Measurements from ENCODE around the gene SMNDC1. TPM values are rescaled to one million over a fixed set of nuclear protein-coding genes. Genes with fewer than 3 reads are reported as not detected.

The SMNDC1 gene
- total RNA-seq, 1 donor from 2014 or later = 46.7 TPM

GRCh38 chr10:110268971-110269370 lies 35.7 kb downstream of the SMNDC1 start:
- Histone ChIP-seq H3K36me3 (ENCODE audit: insufficient read depth, low read length) (no peaks in the 10 kb centered on the region), H3K27ac (ENCODE audit: low read depth, low read length) (no peak overlapping the region), H3K4me3 (ENCODE audit: insufficient read depth, low read depth, low read length) (no peak overlapping the region), H3K9me3 (ENCODE audit: insufficient read depth, low read depth, low read length) (no peaks in the 10 kb centered on the region), H3K79me2 (ENCODE audit: insufficient read depth, low read length) (no peaks in the 10 kb centered on the region), H3K4me1 (ENCODE audit: insufficient read depth, low read length) (no peaks in the 10 kb centered on the region), H2AFZ (ENCODE audit: low read depth, low read length) (no peak overlapping the region), H3K9ac (ENCODE audit: low read length) (no peak overlapping the region), H4K20me1 (ENCODE audit: insufficient read depth, low read length) (no peaks in the 10 kb centered on the region), H3K27me3 (ENCODE audit: insufficient read depth, low read length) (no peaks in the 10 kb centered on the region), H3K4me2 (ENCODE audit: low read length) (peak overlapping the region; percentile 30)
- peaks cover 12% of the 10 kb centered on the region for H3K4me1 Mint-ChIP-seq (ENCODE audit: low read depth, unreplicated experiment)
- H3K4me3 Mint-ChIP-seq (ENCODE audit: unreplicated experiment) = no peak overlapping the region
- no peaks in the 10 kb centered on the region for H3K36me3 Mint-ChIP-seq (ENCODE audit: low read depth, unreplicated experiment)
- no peaks in the 10 kb centered on the region for H3K9me3 Mint-ChIP-seq (ENCODE audit: unreplicated experiment)
- FAIRE-seq (no peak), DNase-seq (ENCODE audit: low read depth) (no peak)
- no peaks in the 10 kb centered on the region for H3K27me3 Mint-ChIP-seq (ENCODE audit: low read depth, unreplicated experiment)
- TF ChIP-seq EZH2 (IDR thresholded peaks at IDR 0.05; ENCODE audit: insufficient read depth, low read length) (no peak), CTCF (IDR thresholded peaks at IDR 0.05; ENCODE audit: insufficient read depth, low read depth, low read length) (no peak)
- no peak overlapping the region for H3K27ac Mint-ChIP-seq (ENCODE audit: unreplicated experiment)

- no peak overlapping the region for H3K27ac Mint-ChIP-seq (ENCODE audit: unreplicated experiment)
- Histone ChIP-seq H3K4me1 (ENCODE audit: insufficient read depth, low read length) (no peaks in the 10 kb centered on the region), H3K27ac (ENCODE audit: low read depth, low read length) (no peak overlapping the region), H3K4me2 (ENCODE audit: low read length) (no peak overlapping the region), H3K4me3 (ENCODE audit: insufficient read depth, low read depth, low read length) (no peak overlapping the region), H3K79me2 (ENCODE audit: insufficient read depth, low read length) (no peaks in the 10 kb centered on the region), H2AFZ (ENCODE audit: low read depth, low read length) (no peak overlapping the region), H3K9me3 (ENCODE audit: insufficient read depth, low read depth, low read length) (no peaks in the 10 kb centered on the region), H3K9ac (ENCODE audit: low read length) (no peak overlapping the region), H3K36me3 (ENCODE audit: insufficient read depth, low read length) (no peaks in the 10 kb centered on the region), H4K20me1 (ENCODE audit: insufficient read depth, low read length) (no peaks in the 10 kb centered on the region), H3K27me3 (ENCODE audit: insufficient read depth, low read length) (no peaks in the 10 kb centered on the region)
- peaks cover 9% of the 10 kb centered on the region for H3K4me1 Mint-ChIP-seq (ENCODE audit: low read depth, unreplicated experiment)
- H3K9me3 Mint-ChIP-seq (ENCODE audit: unreplicated experiment) = no peaks in the 10 kb centered on the region
- DNase-seq (ENCODE audit: low read depth) (no peak), FAIRE-seq (no peak)
- H3K36me3 Mint-ChIP-seq (ENCODE audit: low read depth, unreplicated experiment) = no peaks in the 10 kb centered on the region
- H3K27me3 Mint-ChIP-seq (ENCODE audit: low read depth, unreplicated experiment) = no peaks in the 10 kb centered on the region
- TF ChIP-seq EZH2 (IDR thresholded peaks at IDR 0.05; ENCODE audit: insufficient read depth, low read length) = no peak
- TF ChIP-seq CTCF (IDR thresholded peaks at IDR 0.05; ENCODE audit: insufficient read depth, low read depth, low read length) = no peak
- H3K4me3 Mint-ChIP-seq (ENCODE audit: unreplicated experiment) = no peak overlapping the region
Observed at GRCh38 chr10:110268442-110268841, 36.3 kb downstream of the SMNDC1 start.

- Histone ChIP-seq H3K4me3 (ENCODE audit: insufficient read depth, low read depth, low read length) (no peak overlapping the region), H4K20me1 (ENCODE audit: insufficient read depth, low read length) (no peaks in the 10 kb centered on the region), H3K4me1 (ENCODE audit: insufficient read depth, low read length) (no peaks in the 10 kb centered on the region), H3K9ac (ENCODE audit: low read length) (no peak overlapping the region), H3K79me2 (ENCODE audit: insufficient read depth, low read length) (no peaks in the 10 kb centered on the region), H3K4me2 (ENCODE audit: low read length) (no peak overlapping the region), H3K9me3 (ENCODE audit: insufficient read depth, low read depth, low read length) (no peaks in the 10 kb centered on the region), H3K27ac (ENCODE audit: low read depth, low read length) (no peak overlapping the region), H3K36me3 (ENCODE audit: insufficient read depth, low read length) (no peaks in the 10 kb centered on the region), H2AFZ (ENCODE audit: low read depth, low read length) (no peak overlapping the region), H3K27me3 (ENCODE audit: insufficient read depth, low read length) (no peaks in the 10 kb centered on the region)
- H3K27ac Mint-ChIP-seq (ENCODE audit: unreplicated experiment) = no peak overlapping the region
- H3K9me3 Mint-ChIP-seq (ENCODE audit: unreplicated experiment) = no peaks in the 10 kb centered on the region
- H3K4me3 Mint-ChIP-seq (ENCODE audit: unreplicated experiment) = no peak overlapping the region
- no peaks in the 10 kb centered on the region for H3K27me3 Mint-ChIP-seq (ENCODE audit: low read depth, unreplicated experiment)
- no peak for DNase-seq (ENCODE audit: low read depth)
- H3K4me1 Mint-ChIP-seq (ENCODE audit: low read depth, unreplicated experiment) = peaks cover 11% of the 10 kb centered on the region
- H3K36me3 Mint-ChIP-seq (ENCODE audit: low read depth, unreplicated experiment) = no peaks in the 10 kb centered on the region
- no peak for FAIRE-seq
- no peak for TF ChIP-seq CTCF (IDR thresholded peaks at IDR 0.05; ENCODE audit: insufficient read depth, low read depth, low read length)
- TF ChIP-seq EZH2 (IDR thresholded peaks at IDR 0.05; ENCODE audit: insufficient read depth, low read length) = no peak
Observed at GRCh38 chr10:110267276-110267675, 37.4 kb downstream of the SMNDC1 start.
